Hepatic stellate cell (primary cell): Measurements from ENCODE around the gene EEFSEC.

Source experiments
- DNase-seq: peaks from one replicate; pipeline ENCODE4 v3.0.0; 2011; ENCODE audit warnings: low spot score

The EEFSEC gene

GRCh38 chr3:128369121-128369703, 215.9 kb downstream of the EEFSEC start:
- DNase-seq = no peak

- DNase-seq = no peak
Measured at GRCh38 chr3:128369881-128370642, 216.8 kb downstream of the EEFSEC start.

DNA sequence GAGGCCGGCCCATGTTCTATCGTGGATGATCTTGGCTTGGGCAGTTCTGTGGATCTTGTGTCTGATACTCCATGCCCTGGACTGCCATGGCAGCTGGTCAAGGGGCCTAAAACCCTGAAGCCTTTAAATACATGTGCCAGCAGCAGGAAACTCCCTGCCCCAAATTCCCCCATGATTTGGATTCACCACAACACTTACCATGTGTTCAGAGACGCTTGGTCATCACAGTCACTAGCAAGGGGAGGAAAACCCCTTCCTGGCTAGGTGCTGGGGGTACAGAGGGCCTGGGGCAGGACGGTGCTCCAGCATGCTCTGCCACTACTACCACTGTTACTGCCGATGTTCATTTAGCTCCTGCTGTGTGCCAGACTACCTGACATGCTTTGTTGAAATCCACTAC, 219.0 kb downstream of the EEFSEC start:
- DNase-seq = no peak

- DNase-seq = no peak
Measured at GRCh38 chr3:128372707-128373533, 219.6 kb downstream of the EEFSEC start.

DNA sequence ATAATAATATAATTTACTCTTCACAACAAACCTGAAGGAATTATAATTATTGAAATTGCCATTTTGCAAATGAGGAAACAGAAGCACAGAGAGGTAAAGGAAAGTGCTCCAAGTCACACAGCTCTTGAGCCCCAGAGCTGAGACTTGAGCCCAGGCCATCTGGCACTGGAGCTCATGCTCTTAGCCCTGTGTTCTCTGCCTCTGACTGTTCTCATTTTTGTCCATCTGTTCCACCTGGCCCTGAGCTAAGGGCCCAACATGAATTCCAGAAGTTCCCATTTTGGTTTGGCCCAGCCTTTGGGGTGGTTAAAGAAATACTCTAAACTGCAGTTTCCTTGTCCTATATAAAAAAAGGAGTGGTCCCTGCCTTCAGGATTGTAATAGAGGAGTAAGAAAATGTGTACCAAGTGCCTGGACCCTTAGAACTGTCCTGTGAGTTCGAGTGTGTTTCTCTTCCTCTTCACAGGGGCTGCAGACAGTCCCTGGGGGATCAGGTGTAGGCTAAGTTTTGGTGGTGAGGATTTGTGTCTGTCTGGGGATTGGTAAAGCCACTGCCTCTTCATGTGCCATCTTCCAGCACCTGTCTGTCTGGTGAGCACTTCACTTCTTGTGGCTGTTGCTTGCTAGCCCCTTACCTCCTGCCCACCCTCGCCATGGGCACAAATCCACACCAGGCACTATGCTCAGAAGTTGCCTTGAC, 221.6 kb downstream of the EEFSEC start:
- no peak for DNase-seq

GRCh38 chr3:128376516-128376915, 223.2 kb downstream of the EEFSEC start:
- no peak for DNase-seq

DNA sequence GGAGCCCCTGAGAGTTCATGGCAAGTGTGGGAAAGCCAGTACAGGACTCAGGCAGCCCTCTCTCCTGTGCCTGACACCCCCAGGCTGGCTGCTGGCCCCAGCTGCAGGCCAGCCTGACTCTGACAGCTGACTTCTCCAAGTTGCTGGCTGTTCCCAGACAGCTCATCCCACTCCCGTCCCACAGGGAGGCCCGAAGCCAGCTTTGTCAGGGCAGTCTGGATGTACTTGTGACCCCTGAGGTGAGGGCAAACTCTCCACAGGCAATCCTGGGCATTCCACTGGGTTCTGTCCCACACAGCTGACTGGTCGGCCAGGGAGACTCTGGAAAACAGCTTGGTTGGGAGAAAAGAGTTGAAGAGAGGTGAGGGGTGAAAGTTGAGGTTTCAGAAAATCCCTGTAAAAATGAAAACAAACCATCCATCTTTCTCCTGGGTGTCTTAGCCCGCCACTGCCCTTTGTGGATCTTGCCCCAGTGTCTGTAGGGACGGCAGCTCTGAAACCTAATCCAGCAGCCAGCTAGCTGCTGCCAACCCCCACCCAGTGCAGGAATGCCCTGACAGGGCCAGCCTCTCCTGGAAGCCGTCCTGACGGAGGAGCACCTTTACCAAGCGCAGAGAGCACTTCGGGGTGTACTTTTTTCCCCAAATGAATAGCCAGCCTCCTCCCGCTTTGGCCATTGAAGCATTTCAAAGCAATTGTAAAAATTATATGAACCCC, 225.5 kb downstream of the EEFSEC start:
- peak; percentile 88 for DNase-seq

DNA sequence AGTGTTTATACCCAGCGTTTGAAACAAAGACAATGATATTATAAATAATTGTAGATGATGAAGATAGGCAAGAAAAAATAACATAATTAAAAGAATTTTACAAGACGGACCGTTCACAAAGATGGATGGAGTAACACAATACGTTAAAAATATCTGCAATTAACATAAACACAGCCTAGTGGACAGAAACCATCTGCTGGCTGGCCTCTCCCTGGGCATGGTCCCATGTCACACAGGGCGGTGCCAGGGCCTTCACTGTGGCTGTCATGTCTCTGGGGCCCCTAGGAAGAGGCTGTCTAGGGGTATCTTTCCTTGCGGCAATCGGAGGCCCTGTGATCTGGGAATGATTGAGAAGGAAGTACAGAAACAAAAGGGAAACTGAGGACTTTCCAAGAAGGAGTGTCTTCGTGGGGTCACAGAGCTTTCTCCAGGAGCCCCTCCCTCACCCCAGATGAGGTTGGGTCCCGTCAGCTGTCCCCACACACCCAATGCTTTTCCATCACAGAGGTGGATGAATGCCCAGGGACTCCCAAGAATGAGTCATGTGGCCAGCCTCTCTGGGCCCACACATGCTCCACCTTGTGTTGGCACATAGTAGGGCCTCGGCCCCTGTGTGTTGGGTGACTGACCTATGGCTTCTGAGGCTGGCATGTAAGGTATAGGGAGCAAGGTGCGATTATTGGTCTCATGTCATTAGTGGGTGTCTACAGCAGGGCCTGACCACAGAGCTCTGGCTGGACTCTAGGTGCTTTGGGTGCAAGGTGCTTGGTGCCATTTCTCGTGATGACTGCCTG, 226.3 kb downstream of the EEFSEC start:
- no peak for DNase-seq

GRCh38 chr3:128380295-128380694, 227.0 kb downstream of the EEFSEC start:
- DNase-seq = no peak

DNA sequence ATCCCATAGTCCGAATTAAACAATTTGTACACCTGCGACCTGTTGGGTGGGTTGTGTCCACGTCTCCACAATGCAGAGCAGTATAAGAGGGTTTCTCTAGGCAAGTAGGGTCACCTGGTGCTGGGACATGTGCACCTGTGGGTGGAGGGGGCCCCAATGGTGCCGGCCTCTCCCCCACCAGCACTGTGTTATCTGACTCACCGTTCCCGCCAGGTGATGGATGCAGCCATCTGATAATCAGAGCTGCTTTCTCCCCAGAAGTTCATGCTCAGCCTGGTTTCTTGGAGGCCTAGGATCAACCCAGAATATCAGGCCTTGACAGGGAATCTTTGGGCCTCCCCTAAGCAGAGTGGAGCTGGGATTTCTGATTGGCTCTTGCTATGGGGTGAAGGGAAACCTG, 227.4 kb downstream of the EEFSEC start:
- DNase-seq = no peak

DNA sequence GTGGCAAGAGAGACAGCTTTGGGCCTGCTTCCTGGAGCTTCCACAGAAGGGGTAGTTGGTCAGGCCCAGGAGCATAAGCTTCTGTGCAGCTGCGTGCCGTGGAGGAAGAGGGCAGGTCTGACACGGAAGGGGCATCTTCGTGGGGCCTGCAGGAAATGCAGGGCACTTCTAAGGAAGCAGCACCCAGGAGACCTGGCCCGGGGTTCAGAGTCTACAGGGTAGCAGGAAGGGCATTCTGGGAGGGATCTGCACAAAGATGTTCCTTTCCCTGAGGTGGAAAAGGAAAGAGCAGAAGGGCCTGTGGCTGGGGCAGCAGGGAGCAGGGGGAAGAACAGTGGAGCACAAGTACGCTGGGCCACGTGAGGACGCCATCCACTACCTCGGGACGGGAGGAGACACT, 228.3 kb downstream of the EEFSEC start:
- no peak for DNase-seq

DNA sequence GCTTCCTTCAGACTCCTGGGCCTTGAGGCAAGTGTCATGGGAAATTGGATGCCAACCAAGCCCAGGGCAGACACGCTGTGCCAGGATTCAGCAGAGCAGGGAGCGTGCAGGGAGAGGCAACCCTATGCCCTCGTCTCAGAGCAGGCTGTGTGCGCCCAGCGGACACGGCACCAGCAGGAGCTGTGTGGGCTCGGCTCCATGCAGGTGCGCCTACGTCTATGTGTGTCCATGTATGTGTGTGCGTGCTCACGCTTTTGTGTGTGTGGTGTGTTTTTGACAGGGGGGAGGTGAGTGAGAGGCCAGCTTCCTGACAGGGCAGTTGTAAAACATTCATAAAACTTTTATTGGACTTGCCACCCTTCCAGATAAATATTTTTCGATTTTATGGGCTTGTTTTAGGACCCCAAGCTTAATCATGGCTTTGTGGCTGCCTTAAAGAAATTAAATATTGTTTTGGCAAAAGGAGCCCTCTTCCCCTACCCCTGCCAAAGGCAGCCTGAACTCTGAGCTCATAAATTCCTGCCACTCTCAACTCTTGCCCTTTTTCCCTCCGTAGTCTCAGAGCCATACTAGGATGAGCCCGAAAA, 229.0 kb downstream of the EEFSEC start:
- no peak for DNase-seq

DNA sequence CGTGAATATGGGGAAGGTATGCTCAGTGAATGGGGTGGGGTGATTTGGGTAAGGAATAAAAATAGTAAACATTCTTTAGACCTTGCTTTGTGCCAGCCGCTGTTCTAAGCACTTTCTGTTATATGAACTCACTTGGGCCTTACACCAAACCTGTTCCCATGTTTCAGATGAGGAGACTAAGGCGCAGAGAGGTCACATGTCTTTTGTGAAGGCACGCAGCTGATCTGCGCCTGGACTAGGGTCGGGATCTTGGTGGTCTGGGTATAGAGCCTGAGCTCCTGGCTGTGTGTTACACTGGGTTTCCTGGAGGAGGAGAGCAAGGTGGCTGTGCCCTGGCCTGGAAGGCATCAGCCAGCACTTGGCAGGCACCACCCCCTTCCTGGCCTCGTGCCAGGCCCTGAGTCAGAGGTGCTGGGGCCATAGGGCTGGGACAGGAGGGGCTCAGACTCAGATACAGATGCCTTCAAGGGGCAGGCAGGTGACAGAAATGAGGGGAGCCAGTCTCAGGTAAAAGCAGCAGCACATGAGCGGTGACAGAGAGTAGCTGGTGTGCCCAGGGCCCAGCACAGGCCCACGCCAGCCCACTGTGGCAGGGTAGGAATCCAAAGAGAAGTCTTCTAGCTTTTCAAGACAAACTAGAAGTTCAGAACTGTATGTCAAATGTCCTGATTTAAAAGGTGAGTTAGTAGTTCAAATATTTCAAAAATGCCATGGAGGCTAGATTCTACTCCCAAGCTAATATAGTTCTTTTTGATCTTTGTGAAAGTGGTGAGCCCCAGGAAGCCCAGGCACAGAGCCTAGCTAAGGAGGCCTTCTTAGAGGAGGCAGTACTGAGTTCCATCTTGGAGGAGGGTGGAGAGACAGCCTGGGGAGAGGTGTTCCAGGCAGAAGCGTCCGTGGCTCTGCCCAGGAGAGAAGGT, 230.3 kb downstream of the EEFSEC start:
- peak; percentile 73 for DNase-seq

DNA sequence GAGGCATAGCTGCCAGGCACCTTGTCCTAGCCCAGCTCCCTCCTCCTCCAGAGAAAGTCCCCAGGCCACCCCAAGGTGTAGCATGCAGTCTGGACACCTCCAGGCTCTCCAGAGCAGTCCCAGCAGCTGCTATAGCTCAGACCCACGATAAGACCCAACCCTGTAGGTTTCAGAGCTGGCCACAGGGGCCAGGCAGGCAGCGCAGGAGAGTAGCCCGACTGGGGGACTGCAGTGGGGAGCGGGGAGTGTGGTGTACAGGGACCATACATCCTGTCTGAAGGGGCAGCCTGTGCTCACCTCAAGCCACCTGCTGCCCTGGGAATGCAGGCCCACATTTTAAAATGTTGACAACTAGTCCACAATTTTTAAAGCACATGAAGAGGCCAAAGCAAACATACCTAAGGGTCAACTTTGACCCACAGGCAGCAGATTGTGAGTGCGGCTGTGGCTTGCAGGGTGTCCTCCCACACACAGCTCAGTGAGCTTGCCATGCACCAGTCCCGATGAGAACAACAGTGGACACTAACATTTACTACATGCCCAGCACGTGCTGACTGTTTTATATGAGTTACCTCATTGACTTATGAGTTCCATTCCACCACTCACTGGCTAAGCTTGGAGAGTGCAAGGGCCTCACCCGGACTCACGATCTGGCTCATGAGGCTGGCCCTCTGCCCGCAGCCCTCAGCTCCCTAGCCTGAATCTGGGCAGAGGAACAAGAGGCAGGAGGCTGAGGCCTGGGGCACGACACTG, 232.0 kb downstream of the EEFSEC start:
- DNase-seq = peak; percentile 64

DNA sequence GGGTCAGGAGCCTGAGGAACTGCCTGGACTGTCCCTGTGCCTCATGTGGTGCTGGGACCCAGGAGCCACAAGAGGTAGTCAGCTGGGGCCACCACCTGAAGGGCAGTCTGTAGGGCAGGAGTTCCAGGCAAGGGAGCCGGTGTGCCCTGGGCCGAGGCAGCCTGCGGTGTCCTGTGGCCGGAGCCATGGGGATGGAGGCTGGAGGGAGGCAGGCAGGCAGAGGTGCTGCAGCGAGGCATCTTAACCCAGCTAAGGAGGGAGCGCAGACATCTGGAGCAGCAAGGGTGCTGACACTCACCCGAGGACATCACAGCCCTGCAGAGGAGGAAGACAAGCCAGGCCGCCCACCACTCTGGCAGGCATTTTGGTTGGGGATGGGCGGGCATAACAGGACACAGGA, 235.7 kb downstream of the EEFSEC start:
- DNase-seq = no peak

DNA sequence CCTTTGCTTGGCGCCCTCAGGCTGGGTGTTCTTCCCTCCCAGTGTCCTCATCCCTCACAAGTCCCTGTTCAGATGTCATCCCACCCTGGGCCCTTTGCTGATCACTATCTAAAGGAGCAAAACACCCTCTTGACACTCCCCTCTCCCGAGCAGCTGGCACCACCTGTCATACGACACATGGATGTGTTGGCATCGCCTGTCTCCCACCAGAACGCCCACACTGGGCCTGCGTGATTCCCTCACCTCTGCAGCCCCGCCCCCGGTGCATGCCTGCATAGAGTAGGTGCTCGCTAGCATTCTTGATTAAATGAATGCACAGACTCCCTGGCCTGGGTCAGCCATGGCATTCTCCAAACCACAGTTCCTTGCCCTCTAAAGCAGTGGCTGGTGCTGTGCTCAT, 237.6 kb downstream of the EEFSEC start:
- no peak for DNase-seq

DNA sequence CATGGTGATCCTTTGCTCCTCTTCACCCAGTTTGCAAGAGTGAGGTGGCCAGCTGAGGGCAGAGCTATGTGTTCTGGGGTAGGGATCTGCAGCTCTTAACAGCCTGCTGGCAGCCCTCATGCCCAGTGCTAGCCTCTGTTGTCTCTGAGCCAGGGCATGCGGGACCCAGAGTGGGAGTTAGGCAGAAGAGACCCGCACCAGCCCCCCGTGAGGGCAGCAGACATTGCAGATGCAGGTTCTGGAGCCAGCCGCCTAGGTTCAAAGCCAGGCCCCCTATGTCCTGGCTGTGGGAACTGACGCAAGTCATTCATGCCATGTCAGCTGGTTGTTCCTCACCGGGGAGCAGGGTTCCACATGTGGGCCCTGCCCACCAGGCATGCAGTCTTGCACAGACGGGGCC, 238.7 kb downstream of the EEFSEC start:
- no peak for DNase-seq

- DNase-seq = no peak
Measured at GRCh38 chr3:128392818-128393544, 239.7 kb downstream of the EEFSEC start.
